GM10248 (cell line): ENCODE measurements around the gene RETREG3.

Experiments
- CTCF ChIA-PET: fragments of 300-600 bp; sonication (Branson Sonifier 250); formaldehyde crosslinking; extraction: SDS; loops from one replicate; lab custom pipeline; 2021; ENCODE audit warnings: antibody characterized with exemption; lab: Yijun Ruan, JAX
- POLR2A ChIA-PET: fragments of 350-650 bp; sonication (Branson Sonifier 250); formaldehyde crosslinking; extraction: SDS; loops from one replicate; lab custom pipeline; 2020; ENCODE audit warnings: antibody characterized with exemption; lab: Yijun Ruan, JAX
- DNase-seq: peaks from one replicate; pipeline ENCODE4 v3.0.0; 2012; ENCODE audit errors: extremely low spot score
- CTCF ChIP-seq: IDR thresholded peaks from 2 replicates; pipeline ENCODE4 v1.5.1; 2012; ENCODE audit warnings: mild to moderate bottlenecking, low read depth; ENCODE audit errors: extremely low read depth, missing control alignments, control extremely low read depth

RETREG3 gene

GRCh38 chr17:42609182-42609813 is at the start of gene RETREG3, which contains the start of gene TUBG1:
Gene RETREG3, minus strand, starts transcription at chr17:42609374. Its CDS starts 50 bp downstream, at chr17:42609324.
Gene TUBG1, plus strand, starts transcription at chr17:42609683. Its CDS starts 55 bp downstream, at chr17:42609738.
- TF ChIP-seq CTCF = no peak
- ChIA-PET POLR2A (interaction anchor here (0.5 to 1.2 kb wide), 7 partner anchors 9 to 751 kb away, joined by 3 to 7 read pairs (median 3); partner anchors contain the start of gene PLEKHH3), CTCF (interaction anchor here (1.2 to 13.0 kb wide), 15 partner anchors 9 to 388 kb away, joined by 3 to 120 read pairs (median 6); partner anchors contain the start of genes BECN1, CCR10, PLEKHH3 and PSMC3IP)
- DNase-seq = peak; percentile 100

- ChIA-PET POLR2A (no interaction called here), CTCF (interaction anchor here (1.5 to 6.8 kb wide), 4 partner anchors 10 to 40 kb away, joined by 7 to 54 read pairs (median 9); no protein-coding TSS in a partner anchor)
- no peak for TF ChIP-seq CTCF
- DNase-seq = no peak
Observed at GRCh38 chr17:42657824-42658588, 48.8 kb upstream of the RETREG3 start.

- POLR2A ChIA-PET = no interaction called here
- TF ChIP-seq CTCF = no peak
- DNase-seq = no peak
- CTCF ChIA-PET = interaction anchor here (0.8 to 2.5 kb wide), 3 partner anchors 19 to 37 kb away, joined by 3 to 9 read pairs (median 7); no protein-coding TSS in a partner anchor
Observed at GRCh38 chr17:42655528-42655927, 46.4 kb upstream of the RETREG3 start.

GRCh38 chr17:42653179-42654124 is 44.3 kb upstream of the RETREG3 start:
- CTCF ChIA-PET = interaction anchor here (1.0 to 1.5 kb wide), 4 partner anchors 18 to 35 kb away, joined by 3 read pairs; no protein-coding TSS in a partner anchor
- TF ChIP-seq CTCF = no peak
- POLR2A ChIA-PET = interaction anchor here (0.6 kb wide), 1 partner anchor 663 kb away, joined by 5 read pairs; no protein-coding TSS in a partner anchor
- DNase-seq = peak; percentile 22

GRCh38 chr17:42651392-42651791 is 42.2 kb upstream of the RETREG3 start:
- TF ChIP-seq CTCF = no peak
- POLR2A ChIA-PET = no interaction called here
- CTCF ChIA-PET = interaction anchor here (1.2 kb wide), 1 partner anchor 30 kb away, joined by 3 read pairs; no protein-coding TSS in a partner anchor
- no peak for DNase-seq

GRCh38 chr17:42647778-42648177 is 38.6 kb upstream of the RETREG3 start:
- no peak for DNase-seq
- ChIA-PET POLR2A (no interaction called here), CTCF (interaction anchor here (0.7 to 2.4 kb wide), 7 partner anchors 9 to 70 kb away, joined by 3 to 8 read pairs (median 3); partner anchors contain the start of gene PSMC3IP)
- no peak for TF ChIP-seq CTCF
